H1 (cell line): ENCODE measurements around the gene GDE1. TPM values are rescaled to one million over a fixed set of nuclear protein-coding genes. Genes with fewer than 3 reads are reported as not detected.

Experiments used
- CTCF ChIA-PET: fragments of 300-600 bp; sonication (Branson Sonifier 250); formaldehyde crosslinking; loops from one replicate; lab custom pipeline; 2021; ENCODE audit not compliant: partially characterized antibody; lab: Charles Lee
- POLR2A ChIA-PET: fragments of 300-600 bp; sonication (Branson Sonifier 250); formaldehyde crosslinking; loops from one replicate; lab custom pipeline; 2021; ENCODE audit warnings: inconsistent platforms; ENCODE audit not compliant: partially characterized antibody; lab: Charles Lee
- DNase-seq, 2 experiments: peaks; one replicate each; pipeline versions ENCODE4 v3.0.0 to v3.0.0-alpha.2; 2010 to 2022; ENCODE audit warnings: low spot score in 2 of 2, low read depth in 1 of 2, mixed read lengths in 1 of 2
- FAIRE-seq: peaks from 2 replicates; lab custom pipeline; 2011; peaks lifted over from hg19 to GRCh38; lab: Jason Lieb, UNC
- H2AFZ ChIP-seq: 2 replicates; pipeline ENCODE4 v1.8.1; 2012; ENCODE audit warnings: low read length, inconsistent platforms
- H2AK5ac ChIP-seq: 2 replicates; pipeline ENCODE4 v1.6.1; 2013; ENCODE audit warnings: low read depth, low read length
- H2BK120ac ChIP-seq: replicated peaks from 2 replicates; pipeline ENCODE3; 2013; ENCODE audit warnings: low read depth, low read length, inconsistent platforms
- H2BK12ac ChIP-seq: 2 replicates; pipeline ENCODE4 v1.6.1; 2013; ENCODE audit warnings: low read depth, low read length
- H2BK15ac ChIP-seq: 2 replicates; pipeline ENCODE4 v1.6.1; 2013; ENCODE audit warnings: low read length
- H2BK20ac ChIP-seq: 2 replicates; pipeline ENCODE4 v1.6.1; 2013; ENCODE audit warnings: low read length
- H2BK5ac ChIP-seq: 2 replicates; pipeline ENCODE4 v1.6.1; 2013; ENCODE audit warnings: low read depth, low read length
- H3K14ac ChIP-seq: 2 replicates; pipeline ENCODE4 v1.6.1; 2013; ENCODE audit warnings: inconsistent platforms; ENCODE audit not compliant: insufficient read length
- H3K18ac ChIP-seq: 2 replicates; pipeline ENCODE4 v1.6.1; 2013; ENCODE audit warnings: low read length; ENCODE audit errors: extremely low read depth
- H3K23ac ChIP-seq: 2 replicates; pipeline ENCODE4 v1.6.1; 2013; ENCODE audit warnings: inconsistent platforms; ENCODE audit not compliant: insufficient read length
- H3K23me2 ChIP-seq: 2 replicates; pipeline ENCODE4 v1.6.1; 2013; ENCODE audit warnings: low read depth, low read length
- H3K27ac ChIP-seq: 2 replicates; pipeline ENCODE4 v1.6.1; 2011; ENCODE audit warnings: low read depth, low read length, inconsistent platforms
- H3K27me3 ChIP-seq, 4 experiments: replicated peaks in 1 of 4; 1 replicate in 1 of 4; 2 replicates in 3 of 4; pipeline versions ENCODE4 v1.6.1 to v1.8.1; 2011 to 2013; ENCODE audit warnings: low read length in 3 of 4, mild to moderate bottlenecking in 3 of 4, inconsistent platforms in 2 of 4, mixed read lengths in 2 of 4, moderate library complexity in 1 of 4; ENCODE audit not compliant: control insufficient read depth in 3 of 4, insufficient read depth in 3 of 4; ENCODE audit errors: extremely low read depth in 1 of 4
- H3K36me3 ChIP-seq, 4 experiments: 2 replicates each; pipeline versions ENCODE4 v1.6.1 to v1.8.1; 2011 to 2013; ENCODE audit warnings: mild to moderate bottlenecking in 4 of 4, low read length in 3 of 4, moderate library complexity in 2 of 4, control low read depth in 1 of 4, inconsistent platforms in 1 of 4; ENCODE audit not compliant: insufficient read depth in 4 of 4, control insufficient read depth in 2 of 4
- H3K4ac ChIP-seq: replicated peaks from 2 replicates; pipeline ENCODE3; 2013; ENCODE audit warnings: low read length, low read depth, mixed read lengths, inconsistent platforms; ENCODE audit not compliant: insufficient read length
- H3K4me1 ChIP-seq, 4 experiments: replicated peaks in 1 of 4; 1 replicate in 1 of 4; 2 replicates in 3 of 4; pipeline versions ENCODE4 v1.6.1 to v1.8.1; 2011 to 2013; ENCODE audit warnings: low read length in 3 of 4, inconsistent platforms in 2 of 4, mixed read lengths in 1 of 4; ENCODE audit not compliant: insufficient read depth in 4 of 4, control insufficient read depth in 3 of 4
- H3K4me2 ChIP-seq, 2 experiments: 2 replicates each; pipeline versions ENCODE4 v1.6.1 to v1.8.1; 2011 to 2013; ENCODE audit warnings: low read depth in 2 of 2, low read length in 2 of 2, control low read depth in 1 of 2, inconsistent platforms in 1 of 2, mild to moderate bottlenecking in 1 of 2; ENCODE audit not compliant: insufficient read depth in 1 of 2
- H3K4me3 ChIP-seq, 4 experiments: fragments of 200-600, 300-600 bp in 1 of 4; sonication (generic), shearing (Covaris generic), sonication (Bioruptor Twin) in 1 of 4; 2 replicates each; pipeline versions ENCODE4 v1.5.1 to v1.8.1; 2011 to 2016; ENCODE audit warnings: low read length in 4 of 4, low read depth in 3 of 4, control low read depth in 2 of 4, inconsistent platforms in 2 of 4, mild to moderate bottlenecking in 2 of 4, mixed read lengths in 1 of 4, moderate library complexity in 1 of 4; ENCODE audit not compliant: insufficient read depth in 2 of 4; ENCODE audit errors: extremely low read depth in 1 of 4
- H3K56ac ChIP-seq: replicated peaks from 2 replicates; pipeline ENCODE3; 2013; ENCODE audit warnings: low read depth, mild to moderate bottlenecking, mixed read lengths, low read length, inconsistent platforms; ENCODE audit not compliant: insufficient read length
- H3K79me1 ChIP-seq: 2 replicates; pipeline ENCODE4 v1.6.1; 2013; ENCODE audit warnings: low read depth, low read length, control low read depth
- H3K79me2 ChIP-seq, 2 experiments: 2 replicates each; pipeline versions ENCODE4 v1.6.1 to v1.8.1; 2012 to 2013; ENCODE audit warnings: low read length in 2 of 2, mild to moderate bottlenecking in 2 of 2, inconsistent platforms in 1 of 2; ENCODE audit not compliant: insufficient read depth in 2 of 2, control insufficient read depth in 1 of 2
- H3K9ac ChIP-seq, 4 experiments: replicated peaks in 1 of 4; 1 replicate in 1 of 4; 2 replicates in 3 of 4; pipeline versions ENCODE4 v1.6.1 to v1.8.1; 2011 to 2013; ENCODE audit warnings: low read depth in 3 of 4, low read length in 3 of 4, control low read depth in 2 of 4, mild to moderate bottlenecking in 2 of 4, moderate library complexity in 2 of 4, inconsistent platforms in 1 of 4; ENCODE audit errors: extremely low read depth in 1 of 4
- H3K9me3 ChIP-seq, 2 experiments: 2 replicates each; pipeline versions ENCODE4 v1.6.1 to v1.8.1; 2012 to 2013; ENCODE audit warnings: mild to moderate bottlenecking in 2 of 2, moderate library complexity in 2 of 2, control low read depth in 1 of 2, inconsistent platforms in 1 of 2, low read depth in 1 of 2, low read length in 1 of 2, mixed read lengths in 1 of 2; ENCODE audit not compliant: insufficient read depth in 2 of 2
- H4K20me1 ChIP-seq, 2 experiments: replicated peaks in 1 of 2; 2 replicates each; pipeline versions ENCODE3 to v1.8.1; 2011 to 2013; ENCODE audit warnings: inconsistent platforms in 2 of 2, low read length in 2 of 2, mild to moderate bottlenecking in 1 of 2; ENCODE audit not compliant: insufficient read depth in 2 of 2, control insufficient read depth in 1 of 2
- H4K5ac ChIP-seq: 2 replicates; pipeline ENCODE4 v1.6.1; 2013; ENCODE audit warnings: low read length, low read depth, mixed read lengths, inconsistent platforms; ENCODE audit not compliant: insufficient read length
- H4K8ac ChIP-seq: 2 replicates; pipeline ENCODE4 v1.8.0; 2013; ENCODE audit warnings: mild to moderate bottlenecking, moderate library complexity, low read length, inconsistent platforms; ENCODE audit not compliant: insufficient read depth; ENCODE audit errors: extremely low read depth
- H4K91ac ChIP-seq: replicated peaks from 2 replicates; pipeline ENCODE3; 2013; ENCODE audit warnings: low read length, mixed read lengths, inconsistent platforms; ENCODE audit not compliant: insufficient read length
- EP300 ChIP-seq, 2 experiments: IDR thresholded peaks; 1 replicate in 1 of 2; 2 replicates in 1 of 2; pipeline ENCODE4 v1.6.1; 2011 to 2012; ENCODE audit warnings: low read depth in 2 of 2, low read length in 2 of 2, mild to moderate bottlenecking in 2 of 2, borderline replicate concordance in 1 of 2, inconsistent platforms in 1 of 2, moderate library complexity in 1 of 2
- JUN ChIP-seq: IDR thresholded peaks from 2 replicates; pipeline ENCODE4 v1.6.1; 2011; ENCODE audit warnings: low read depth, mild to moderate bottlenecking, improper control_type of control experiment, low read length
- RAD21 ChIP-seq, 2 experiments: IDR thresholded peaks in 1 of 2; conservative IDR thresholded peaks in 1 of 2; 2 replicates each; pipeline ENCODE4 v1.6.1; 2011; ENCODE audit warnings: low read depth in 2 of 2, low read length in 2 of 2, improper control_type of control experiment in 1 of 2, inconsistent platforms in 1 of 2, mild to moderate bottlenecking in 1 of 2, moderate library complexity in 1 of 2
- WGBS, 2 experiments: shearing (Covaris generic) in 1 of 2; methylation state at CpG; one replicate each; pipeline versions ENCODE4 v1.1.6 to v1.1.7; 2013 to 2015; ENCODE audit warnings: low lambda C conversion rate in 2 of 2, mixed read lengths in 2 of 2, inconsistent platforms in 1 of 2, low coverage in 1 of 2, missing lambda C conversion rate in 1 of 2; ENCODE audit not compliant: insufficient replicate concordance in 2 of 2, insufficient coverage in 1 of 2, insufficient read length in 1 of 2; ENCODE audit errors: extremely low coverage in 1 of 2, missing lambda C conversion rate in 1 of 2; 5-methylcytosine and 5-hydroxymethylcytosine counted together
- polyA plus RNA-seq, 7 experiments: library from polyadenylated mRNA; depleted of rRNA in 3 of 7; stranded (reverse) in 5 of 7; unstranded in 2 of 7; fragments of >200 nt in 5 of 7; fragments of 200-250 nt in 2 of 7; gene quantifications; 1 replicate in 5 of 7; 2 replicates in 1 of 7; 4 replicates in 1 of 7; pipeline versions ENCODE4 v1.2.1 to v1.2.3, GENCODE V29; 2011 to 2013; ENCODE audit warnings: missing spikeins in 2 of 7, mixed read lengths in 2 of 7
- total RNA-seq: library from RNA; stranded (reverse); fragmentation: NEBNext Ultra II Directional; extraction: Animal tissue kit (Norgen Biotek cat#: 25700); gene quantifications from 2 replicates; pipeline ENCODE4 v1.2.1, GENCODE V29; 2021
- TF ChIP-seq, protein P1 (sequence below): IDR thresholded peaks from 2 replicates; pipeline ENCODE4 v1.6.1; 2012; ENCODE audit warnings: low read length, inconsistent platforms

GDE1 gene
- total and polyA plus RNA-seq, 2 of the 8 experiments (the other 6 are each of a cell fraction or from before 2014, with no cell fraction given), result 29.2 to 70.8 TPM

DNA sequence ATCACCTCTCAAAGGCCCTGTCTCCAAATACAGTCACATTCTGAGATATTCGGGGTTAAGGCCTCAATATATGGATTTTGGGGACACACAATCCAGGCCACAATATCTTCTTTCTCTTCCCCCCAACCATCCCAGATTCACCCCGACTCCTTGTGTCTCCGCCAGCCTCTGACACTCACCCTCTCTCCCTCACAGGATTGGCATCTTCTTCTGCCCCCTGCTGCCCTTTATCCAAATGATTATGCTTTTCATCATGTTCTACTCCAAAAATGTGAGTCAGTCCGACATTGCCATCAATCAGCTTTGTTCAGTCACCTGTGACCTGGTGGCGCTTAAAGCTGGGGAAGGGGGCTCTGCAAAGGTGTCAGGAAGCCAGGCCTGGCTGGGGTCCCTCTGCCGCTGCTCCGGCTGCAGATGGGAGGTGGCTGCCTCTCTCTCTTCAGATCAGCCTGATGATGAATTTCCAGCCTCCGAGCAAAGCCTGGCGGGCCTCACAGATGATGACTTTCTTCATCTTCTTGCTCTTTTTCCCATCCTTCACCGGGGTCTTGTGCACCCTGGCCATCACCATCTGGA, 35.1 kb downstream of the GDE1 start:
- H3K27ac ChIP-seq, result no peak overlapping the region
- no peak for FAIRE-seq
- no peak for DNase-seq
- no peak overlapping the region for H3K14ac ChIP-seq
- 97% methylated on average over 10 of the region's 10 CpGs; no CpG with 5 or more reads in 1 of the 2 experiments for WGBS, 2 experiments
- no peak overlapping the region for H3K56ac ChIP-seq
- no peak overlapping the region for H2AK5ac ChIP-seq
- CTCF ChIA-PET, result no interaction called here
- H4K8ac ChIP-seq, result no peak overlapping the region
- no peak overlapping the region for H2AFZ ChIP-seq
- H3K23me2 ChIP-seq, result no peaks in the 10 kb centered on the region; the same call in 1 of the 2 replicates
- H2BK15ac ChIP-seq, result no peak overlapping the region
- H2BK20ac ChIP-seq, result no peak overlapping the region
- no peak overlapping the region for H4K5ac ChIP-seq
- no peaks in the 10 kb centered on the region for H3K36me3 ChIP-seq
- H3K18ac ChIP-seq, result 0 out of 2 replicates have a peak overlapping the region, but pooled peaks have one; percentile 2
- no peaks in the 10 kb centered on the region for H3K79me1 ChIP-seq
- no peak overlapping the region for H4K91ac ChIP-seq
- no peak overlapping the region for H3K4ac ChIP-seq
- H2BK120ac ChIP-seq, result no peak overlapping the region
- H3K4me1 ChIP-seq, result peaks cover 2 to 13% (median 7%) of the 10 kb centered on the region in 4 experiments; a peak in 4 of 7 replicates
- POLR2A ChIA-PET, result no interaction called here
- no peak overlapping the region for H3K4me2 ChIP-seq
- H3K27me3 ChIP-seq, result no peaks in the 10 kb centered on the region
- no peak overlapping the region for H2BK12ac ChIP-seq
- no peak overlapping the region for H3K4me3 ChIP-seq
- TF ChIP-seq, protein P1, sequence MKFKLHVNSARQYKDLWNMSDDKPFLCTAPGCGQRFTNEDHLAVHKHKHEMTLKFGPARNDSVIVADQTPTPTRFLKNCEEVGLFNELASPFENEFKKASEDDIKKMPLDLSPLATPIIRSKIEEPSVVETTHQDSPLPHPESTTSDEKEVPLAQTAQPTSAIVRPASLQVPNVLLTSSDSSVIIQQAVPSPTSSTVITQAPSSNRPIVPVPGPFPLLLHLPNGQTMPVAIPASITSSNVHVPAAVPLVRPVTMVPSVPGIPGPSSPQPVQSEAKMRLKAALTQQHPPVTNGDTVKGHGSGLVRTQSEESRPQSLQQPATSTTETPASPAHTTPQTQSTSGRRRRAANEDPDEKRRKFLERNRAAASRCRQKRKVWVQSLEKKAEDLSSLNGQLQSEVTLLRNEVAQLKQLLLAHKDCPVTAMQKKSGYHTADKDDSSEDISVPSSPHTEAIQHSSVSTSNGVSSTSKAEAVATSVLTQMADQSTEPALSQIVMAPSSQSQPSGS, result no peak
- TF ChIP-seq JUN, result no peak
- TF ChIP-seq RAD21 (IDR thresholded peaks at IDR 0.05 in 1 of 2, conservative IDR thresholded peaks at IDR 0.05 in 1 of 2; ENCODE audit: low read depth in 2 of 2, low read length in 2 of 2), result 0 out of 4 replicates have a peak, but pooled peaks of 1 of the 2 experiments have one; percentile 2
- no peak for TF ChIP-seq EP300 (IDR thresholded peaks at IDR 0.05; ENCODE audit: borderline replicate concordance in 1 of 2, low read depth in 2 of 2, low read length in 2 of 2)
- no peak overlapping the region for H3K23ac ChIP-seq
- no peak overlapping the region for H3K9ac ChIP-seq
- peaks cover 0 to 9% of the 10 kb centered on the region in 2 experiments; a peak in 2 of 4 replicates for H3K9me3 ChIP-seq
- no peak overlapping the region for H2BK5ac ChIP-seq
- H3K79me2 ChIP-seq, result no peaks in the 10 kb centered on the region
- no peaks in the 10 kb centered on the region for H4K20me1 ChIP-seq
